Measurements from ENCODE around the gene VARS2. TPM values are rescaled to one million over a fixed set of nuclear protein-coding genes. Genes with fewer than 3 reads are reported as not detected.

VARS2 gene
- total RNA-seq, 1 experiment from 2014 or later = 39.8 TPM

- no peaks in the 10 kb centered on the region for H3K9me2 ChIP-seq (ENCODE audit: insufficient read depth)
- intact Hi-C loops (cut with micrococcal nuclease) = no loop called here
- ATAC-seq = no peak
- no peak for DNase-seq (ENCODE audit: low read depth, low spot score)
- ChIA-PET POLR2A (no interaction called here), CTCF (no interaction called here), RAD21 (ENCODE audit: low non-redundant PET in 1 of 2, low total read pairs in 2 of 2, uncharacterized antibody in 2 of 2, unreplicated experiment in 2 of 2) (no interaction called here)
- H2AFZ ChIP-seq (ENCODE audit: low read depth, low read length, poor library complexity, severe bottlenecking) = no peak overlapping the region
- H3K27me3 ChIP-seq (ENCODE audit: insufficient read depth, low read length) = no peaks in the 10 kb centered on the region
- H4K20me1 ChIP-seq (ENCODE audit: insufficient read depth) = no peaks in the 10 kb centered on the region
- no peak overlapping the region for H3K4me2 ChIP-seq (ENCODE audit: low read length)
- H3K79me2 ChIP-seq (ENCODE audit: insufficient read depth, low read length) = no peaks in the 10 kb centered on the region
- no peaks in the 10 kb centered on the region for H3K9me3 ChIP-seq (ENCODE audit: control insufficient read depth in 1 of 2, insufficient read depth in 1 of 2, low read depth in 1 of 2, low read length in 2 of 2)
- H3K27ac ChIP-seq (ENCODE audit: low read depth, low read length) = no peak overlapping the region
- TF ChIP-seq RAD21 (IDR thresholded peaks at IDR 0.05; ENCODE audit: low read depth) (no peak), ZBTB33 (IDR thresholded peaks at IDR 0.05; ENCODE audit: extremely low read depth, insufficient replicate concordance, low read length) (no peak), POLR2A (IDR thresholded peaks at IDR 0.05; ENCODE audit: borderline replicate concordance, extremely low read depth, insufficient read depth, insufficient read length) (no peak), CEBPB (IDR thresholded peaks at IDR 0.05; ENCODE audit: low read depth) (no peak), SRF (IDR thresholded peaks at IDR 0.05; ENCODE audit: low read depth) (no peak)
- peaks cover 11 to 12% of the 10 kb centered on the region in 2 experiments for H3K4me1 ChIP-seq (ENCODE audit: control insufficient read depth in 1 of 2, insufficient read depth in 2 of 2, low read length in 2 of 2)
- no peak overlapping the region for H3K4me3 ChIP-seq (replicated peaks in 1 of 2; ENCODE audit: low read depth in 1 of 2, low read length in 2 of 2)
- H3K36me3 ChIP-seq (ENCODE audit: control insufficient read depth in 1 of 2, insufficient read depth in 2 of 2, low read length in 2 of 2) = no peaks in the 10 kb centered on the region
- BruUV-seq (replicated peaks) = no TSS peak
- H3K9ac ChIP-seq (ENCODE audit: low read length) = no peak overlapping the region
Observed at GRCh38 chr6:30947231-30947630, 33.2 kb downstream of the VARS2 start.

GRCh38 chr6:30948811-30949210, 34.8 kb downstream of the VARS2 start:
- DNase-seq (ENCODE audit: low read depth, low spot score) (no peak), ATAC-seq (no peak)
- intact Hi-C loops (cut with micrococcal nuclease) = no loop called here
- Histone ChIP-seq H3K9me2 (ENCODE audit: insufficient read depth) (no peaks in the 10 kb centered on the region), H3K27me3 (ENCODE audit: insufficient read depth, low read length) (no peaks in the 10 kb centered on the region), H3K79me2 (ENCODE audit: insufficient read depth, low read length) (no peaks in the 10 kb centered on the region), H3K4me2 (ENCODE audit: low read length) (no peak overlapping the region), H3K9ac (ENCODE audit: low read length) (no peak overlapping the region), H3K4me3 (replicated peaks in 1 of 2; ENCODE audit: low read depth in 1 of 2, low read length in 2 of 2) (no peak overlapping the region), H4K20me1 (ENCODE audit: insufficient read depth) (no peaks in the 10 kb centered on the region), H3K9me3 (ENCODE audit: control insufficient read depth in 1 of 2, insufficient read depth in 1 of 2, low read depth in 1 of 2, low read length in 2 of 2) (no peaks in the 10 kb centered on the region), H3K36me3 (ENCODE audit: control insufficient read depth in 1 of 2, insufficient read depth in 2 of 2, low read length in 2 of 2) (no peaks in the 10 kb centered on the region), H2AFZ (ENCODE audit: low read depth, low read length, poor library complexity, severe bottlenecking) (no peak overlapping the region), H3K4me1 (ENCODE audit: control insufficient read depth in 1 of 2, insufficient read depth in 2 of 2, low read length in 2 of 2) (no peaks in the 10 kb centered on the region), H3K27ac (ENCODE audit: low read depth, low read length) (no peak overlapping the region)
- ChIA-PET RAD21 (ENCODE audit: low non-redundant PET in 1 of 2, low total read pairs in 2 of 2, uncharacterized antibody in 2 of 2, unreplicated experiment in 2 of 2) (no interaction called here), POLR2A (no interaction called here), CTCF (no interaction called here)
- BruUV-seq (replicated peaks) = no TSS peak
- TF ChIP-seq CTCF (IDR thresholded peaks at IDR 0.05 in 2 of 3, conservative IDR thresholded peaks at IDR 0.05 in 1 of 3; ENCODE audit: borderline replicate concordance in 1 of 3, insufficient read depth in 1 of 3, low read depth in 2 of 3, low read length in 2 of 3) (no peak), ZBTB33 (IDR thresholded peaks at IDR 0.05; ENCODE audit: extremely low read depth, insufficient replicate concordance, low read length) (no peak), ZNF274 (IDR thresholded peaks at IDR 0.05; ENCODE audit: low read depth, low read length) (no peak), ELF1 (IDR thresholded peaks at IDR 0.05; ENCODE audit: borderline replicate concordance, low read depth) (no peak), EZH2phosphoT487 (IDR thresholded peaks at IDR 0.05; ENCODE audit: borderline replicate concordance) (no peak), EZH2 (IDR thresholded peaks at IDR 0.05) (no peak), ATF3 (IDR thresholded peaks at IDR 0.05) (no peak), CEBPB (IDR thresholded peaks at IDR 0.05; ENCODE audit: low read depth) (no peak), JUND (IDR thresholded peaks at IDR 0.05) (no peak), SRF (IDR thresholded peaks at IDR 0.05; ENCODE audit: low read depth) (no peak), FOSL1 (IDR thresholded peaks at IDR 0.05; ENCODE audit: low read depth) (no peak), POLR2AphosphoS5 (IDR thresholded peaks at IDR 0.05; ENCODE audit: low read depth, low read length) (no peak), SIN3A (IDR thresholded peaks at IDR 0.05; ENCODE audit: low read depth) (no peak), ZFX (IDR thresholded peaks at IDR 0.05) (no peak), CBX3 (IDR thresholded peaks at IDR 0.05; ENCODE audit: low read depth) (no peak)
